ENCODE measurements around the gene TRIM9.

GRCh38 chr14:50941151-50941550 is 153.8 kb downstream of the TRIM9 start:
- TF ChIP-seq CTCF (IDR thresholded peaks at IDR 0.05) (no peak), POLR2A (IDR thresholded peaks at IDR 0.05) (no peak)
